Measurements from ENCODE around the gene CNTNAP2. TPM values are rescaled to one million over a fixed set of nuclear protein-coding genes. Genes with fewer than 3 reads are reported as not detected.

CNTNAP2 gene
- total and polyA plus RNA-seq, 2 of the 4 experiments (the other 2 are of a cell fraction), result not detected

GRCh38 chr7:147014286-147014955, 897.8 kb downstream of the CNTNAP2 start:
- H3K36me3 ChIP-seq (ENCODE audit: control insufficient read depth, insufficient read depth, low read length), result no peaks in the 10 kb centered on the region
- DNase-seq, result no peak
- H3K27ac ChIP-seq (ENCODE audit: insufficient read depth, low read length), result no peak overlapping the region
- H3K18ac ChIP-seq (ENCODE audit: low read depth, low read length), result no peak overlapping the region
- no peak overlapping the region for H3K4ac ChIP-seq (ENCODE audit: low read depth, low read length)
- H3K4me2 ChIP-seq (ENCODE audit: low read depth, low read length), result no peak overlapping the region
- no peak overlapping the region for H3K56ac ChIP-seq (ENCODE audit: extremely low read depth, insufficient read depth, low read length)
- H3K79me1 ChIP-seq (ENCODE audit: low read depth in 1 of 2, low read length in 2 of 2), result no peaks in the 10 kb centered on the region
- ChIA-PET CTCF (no interaction called here), POLR2A (ENCODE audit: unreplicated experiment) (no interaction called here)
- no peak for ATAC-seq (ENCODE audit: low read depth)
- H2BK5ac ChIP-seq (ENCODE audit: low read depth, low read length, poor library complexity, severe bottlenecking), result no peak overlapping the region
- in situ Hi-C loops (cut with MboI; ENCODE audit: low sequenced_read_pairs), result no loop called here
- no peak overlapping the region for H2AK9ac ChIP-seq (replicated peaks; ENCODE audit: low read depth, low read length, poor library complexity)
- no peak overlapping the region for H2BK15ac ChIP-seq (ENCODE audit: low read depth, low read length)
- no peak overlapping the region for H3K9ac ChIP-seq (ENCODE audit: low read depth, low read length)
- no peak overlapping the region for H4K8ac ChIP-seq (ENCODE audit: low read depth in 2 of 2, low read length in 2 of 2)
- no peaks in the 10 kb centered on the region for H4K20me1 ChIP-seq (ENCODE audit: insufficient read depth, low read length)
- intact Hi-C loops (cut with micrococcal nuclease), result no loop called here
- dilution Hi-C loops (cut with HindIII; ENCODE audit: low sequenced_read_pairs, unreplicated experiment), result no loop called here
- no peak overlapping the region for H3K23ac ChIP-seq (ENCODE audit: low read depth, low read length)
- H2AK5ac ChIP-seq (ENCODE audit: low read depth, low read length), result no peak overlapping the region
- no peaks in the 10 kb centered on the region for H3K9me1 ChIP-seq (ENCODE audit: insufficient read depth, low read length)
- no peak overlapping the region for H2AFZ ChIP-seq (replicated peaks; ENCODE audit: low read length, poor library complexity)
- H2BK20ac ChIP-seq (ENCODE audit: low read depth, low read length), result no peak overlapping the region
- H3K4me3 ChIP-seq (ENCODE audit: insufficient read depth, low read depth, low read length), result no peak overlapping the region
- no peaks in the 10 kb centered on the region for H3K27me3 ChIP-seq (ENCODE audit: control insufficient read depth, insufficient read depth, low read length)
- H2BK120ac ChIP-seq (ENCODE audit: low read depth, low read length), result no peak overlapping the region
- TF ChIP-seq BHLHE40 (IDR thresholded peaks at IDR 0.05; ENCODE audit: low read depth, low read length) (no peak), FOS (IDR thresholded peaks at IDR 0.05; ENCODE audit: low read depth, low read length) (no peak), CTCF (conservative IDR thresholded peaks at IDR 0.05; ENCODE audit: low read depth, low read length) (no peak), USF2 (IDR thresholded peaks at IDR 0.05; ENCODE audit: low read depth, low read length) (no peak), MAZ (IDR thresholded peaks at IDR 0.05; ENCODE audit: borderline replicate concordance, low read depth, low read length) (no peak), NFE2L2 (IDR thresholded peaks at IDR 0.05; ENCODE audit: low read depth, low read length) (no peak), SMC3 (IDR thresholded peaks at IDR 0.05; ENCODE audit: low read depth, low read length) (no peak)
- peaks cover 6% of the 10 kb centered on the region; the same call in 1 of the 2 replicates for H3K9me3 ChIP-seq (ENCODE audit: control insufficient read depth, insufficient read depth, low read length)
- H4K5ac ChIP-seq (ENCODE audit: low read depth, low read length), result no peak overlapping the region
- BruUV-seq (replicated peaks), result no TSS peak
- no peak overlapping the region for H3K14ac ChIP-seq (replicated peaks; ENCODE audit: low read depth, low read length)
- WGBS, 2 experiments (ENCODE audit: extremely low coverage in 2 of 2, insufficient read length in 1 of 2), result no CpG with 5 or more reads among the region's 4 CpGs
- H3K4me1 ChIP-seq (ENCODE audit: control insufficient read depth, insufficient read depth, low read length), result no peaks in the 10 kb centered on the region
- no peak overlapping the region for H4K91ac ChIP-seq (ENCODE audit: insufficient read depth, low read depth, low read length)
